UCSD-AML1 (cell line): ENCODE data around the gene NUP88.
A peak's percentile ranks its signal among the peaks of the same experiment; 100 is the strongest.
"Not testable (repeated sequence)": the region's sequence is repeated elsewhere in the genome, so short reads cannot be mapped to it uniquely, and the experiment has no call there.

ENCODE experiments used
- DNase-seq: peaks from one replicate; lab custom pipeline; 2025; ENCODE audit not compliant: unreplicated experiment; lab: John Stamatoyannopoulos, UW

The NUP88 gene

DNA sequence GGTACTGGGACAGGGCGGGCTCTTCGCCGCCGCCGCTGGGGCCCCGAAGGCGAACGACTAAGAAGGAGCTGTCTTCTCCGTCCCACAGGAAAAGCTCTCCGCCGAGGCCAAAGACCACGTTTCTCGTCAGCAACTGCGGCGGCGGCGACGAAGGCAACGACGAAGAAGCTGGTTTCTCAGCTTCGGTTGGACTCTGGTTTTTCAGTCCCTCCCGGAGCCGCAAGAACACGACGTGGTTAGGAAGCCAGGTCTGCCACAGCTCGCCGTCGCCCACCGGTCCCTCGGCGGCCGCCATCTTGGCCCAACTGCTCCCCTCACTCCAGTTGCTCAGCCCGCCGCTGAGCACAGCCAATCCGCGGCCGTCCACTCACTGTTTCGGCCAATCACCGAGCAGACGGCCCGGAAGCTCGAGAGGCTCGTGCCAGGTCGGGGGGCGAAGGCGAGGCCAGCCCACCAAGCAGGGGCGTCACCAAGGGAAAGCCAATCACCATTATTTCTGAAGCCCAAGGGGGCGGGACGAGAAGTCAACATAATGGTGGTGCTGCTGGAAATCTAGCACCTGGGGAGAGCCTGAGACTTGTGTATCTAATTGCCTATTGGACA, at the start of gene NUP88:
Gene NUP88, minus strand, starts transcription at position 307 of the 603 bp plus-strand sequence. Its CDS starts 12 bp downstream, at position 295.
- peak; percentile 97 for DNase-seq

- no peak for DNase-seq
Measured at GRCh38 chr17:5468075-5468473, 48.6 kb upstream of the NUP88 start.

- DNase-seq: no peak
Measured at GRCh38 chr17:5467416-5467815, 48.0 kb upstream of the NUP88 start.

DNA sequence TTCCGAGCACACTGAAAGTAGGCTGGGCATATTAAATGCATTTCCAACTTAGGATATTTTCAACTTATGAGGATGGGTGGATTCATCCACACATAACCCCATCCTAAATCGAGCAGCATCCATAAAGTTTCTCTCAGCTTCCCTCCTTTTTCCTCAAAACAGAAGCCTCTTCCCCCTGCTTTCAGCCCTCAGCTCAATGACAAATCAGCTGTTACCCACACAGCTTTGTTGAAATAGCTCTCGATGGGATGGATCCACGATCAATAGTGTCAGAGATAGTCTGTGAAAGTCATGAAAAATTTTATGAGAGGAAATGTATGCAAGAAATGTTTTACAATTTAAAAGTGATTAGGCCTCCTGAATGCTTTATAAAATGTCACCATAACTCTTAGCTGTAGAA, 46.8 kb upstream of the NUP88 start:
- DNase-seq: no peak

DNA sequence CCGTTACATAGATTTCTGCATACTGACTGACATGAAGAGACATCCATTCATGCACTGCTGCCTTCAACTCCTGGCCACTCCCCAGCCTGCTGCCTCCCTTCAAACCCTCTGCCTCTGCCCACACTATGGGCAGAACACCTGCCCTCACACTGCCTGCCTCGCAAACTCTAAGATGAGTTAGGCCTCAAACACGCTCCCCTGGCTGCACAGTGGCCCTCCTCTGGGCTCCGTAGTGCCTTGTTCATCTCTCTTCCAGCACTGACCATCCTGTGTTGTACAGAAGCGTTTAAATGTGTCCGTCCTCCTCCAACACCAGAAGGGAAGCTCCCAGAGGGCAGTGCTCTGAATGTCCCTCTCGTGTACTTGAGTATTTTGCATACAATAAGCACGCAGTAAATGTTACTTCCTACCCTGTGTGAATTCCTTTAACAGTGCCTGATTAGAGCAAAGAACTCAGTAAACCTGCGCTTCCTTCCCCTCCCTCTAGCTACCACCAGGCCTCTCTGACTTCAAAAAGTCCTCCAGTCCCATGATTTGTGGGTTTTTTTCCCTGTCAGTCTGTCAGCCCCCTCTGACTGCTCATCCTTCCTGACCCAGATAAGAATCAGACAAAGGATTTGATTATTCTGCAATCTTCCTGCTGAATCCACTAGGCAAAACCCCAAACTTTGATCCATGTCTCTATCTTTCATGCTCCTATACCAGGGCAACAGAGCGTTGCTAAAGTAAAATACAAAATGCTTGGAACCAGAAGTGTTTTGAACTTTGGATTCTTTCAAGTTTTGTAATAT, 45.5 kb upstream of the NUP88 start:
- DNase-seq: no peak

- no peak for DNase-seq
Measured at GRCh38 chr17:5446786-5447185, 27.3 kb upstream of the NUP88 start.

GRCh38 chr17:5444209-5444608, 24.7 kb upstream of the NUP88 start:
- no peak for DNase-seq

DNA sequence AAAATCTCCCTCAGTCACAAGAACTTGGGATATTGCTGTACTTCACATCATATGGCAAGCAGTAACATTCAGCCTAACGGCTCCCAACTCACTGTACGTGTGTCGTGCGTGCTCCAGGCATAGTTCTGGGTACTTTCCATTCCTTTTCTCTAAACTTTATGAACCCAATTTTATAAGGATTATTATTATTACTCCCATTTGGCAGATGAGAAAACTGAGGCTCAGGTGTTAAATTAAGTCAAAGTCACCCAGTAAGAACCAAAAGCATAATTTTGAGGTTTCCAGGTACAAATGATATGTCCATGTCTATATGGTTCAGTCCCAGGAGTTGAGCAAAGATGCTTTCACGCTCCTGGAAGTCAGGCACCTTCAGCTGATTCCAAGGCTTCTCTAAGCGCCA, 24.3 kb upstream of the NUP88 start:
- DNase-seq: no peak

GRCh38 chr17:5439446-5439764, 19.9 kb upstream of the NUP88 start:
- no peak for DNase-seq

GRCh38 chr17:5438716-5439445, 19.4 kb upstream of the NUP88 start, which contains the start of gene C1QBP:
C1QBP (minus strand) TSS chr17:5439155; CDS start chr17:5439073, 82 bp downstream.
- DNase-seq: peak; percentile 98

DNA sequence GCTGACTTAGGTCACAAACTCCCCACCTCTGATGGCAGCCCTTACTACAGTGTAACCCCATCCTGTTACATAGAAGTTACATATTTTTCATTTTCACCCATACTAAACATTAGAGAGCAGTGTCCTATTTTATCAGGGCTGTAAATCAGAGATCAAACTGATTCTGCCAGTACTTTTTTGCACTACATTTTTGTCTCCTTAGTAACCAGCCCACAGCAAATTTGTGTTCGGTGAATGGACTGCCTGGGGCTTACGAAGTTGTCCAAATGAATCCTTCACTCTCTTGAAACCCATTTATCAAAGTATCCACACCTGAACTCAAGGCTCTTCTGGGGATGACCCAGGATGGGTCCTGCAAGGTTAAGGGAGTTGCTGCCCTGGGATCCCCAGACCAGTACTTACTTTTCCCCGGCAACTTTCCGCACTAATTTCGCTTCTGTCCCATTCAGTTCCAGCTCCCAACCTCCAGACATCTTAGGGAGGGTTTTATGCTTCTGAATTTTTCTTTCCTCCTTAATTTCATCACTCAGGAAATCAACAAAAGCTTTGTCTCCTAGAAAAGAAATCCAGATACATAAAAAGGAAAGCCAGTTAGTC, 18.4 kb upstream of the NUP88 start:
- no peak for DNase-seq

DNA sequence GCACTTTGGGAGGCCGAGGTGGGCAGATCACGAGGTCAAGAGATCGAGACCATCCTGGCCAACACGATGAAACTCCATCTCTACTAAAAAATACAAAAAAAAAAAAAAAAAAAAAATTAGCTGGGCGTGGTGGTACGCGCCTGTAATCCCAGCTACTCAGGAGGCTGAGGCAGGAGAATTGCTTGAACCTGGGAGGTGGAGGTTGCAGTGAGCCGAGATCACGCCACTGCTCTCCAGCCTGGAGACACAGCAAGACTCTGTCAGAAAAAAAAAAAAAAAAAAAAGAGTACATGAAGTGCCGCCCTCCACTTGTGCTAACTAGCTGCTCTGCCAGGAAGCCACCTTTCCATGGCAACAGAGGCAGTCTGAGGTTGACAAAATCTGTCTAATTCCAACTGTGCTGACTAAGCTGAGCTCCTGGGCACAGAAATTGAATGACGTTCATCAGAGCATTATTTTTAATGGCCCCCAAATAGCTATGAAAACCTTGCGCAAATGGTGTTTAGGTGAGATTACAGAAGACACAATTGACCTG, 16.4 kb upstream of the NUP88 start:
- DNase-seq: not testable (repeated sequence)

DNA sequence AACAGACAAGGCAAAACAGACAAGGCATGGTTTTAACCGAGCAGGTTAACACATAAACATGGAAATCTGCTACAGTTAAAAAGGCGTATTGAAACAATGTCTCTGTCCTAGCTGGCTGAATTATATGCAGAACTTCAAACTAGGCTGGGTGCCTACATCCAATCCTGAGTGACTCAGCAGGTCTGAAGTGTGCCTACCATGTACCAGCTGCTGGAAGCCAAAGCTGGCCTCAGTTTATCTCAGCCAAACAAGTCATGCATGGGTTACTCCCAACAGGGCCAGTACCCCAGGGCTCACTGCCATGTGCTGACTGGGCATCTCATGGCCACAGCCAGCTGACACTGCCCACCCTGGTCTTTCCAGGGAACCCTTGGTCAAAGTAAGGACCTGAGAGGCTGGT, 15.5 kb upstream of the NUP88 start:
- no peak for DNase-seq

DNA sequence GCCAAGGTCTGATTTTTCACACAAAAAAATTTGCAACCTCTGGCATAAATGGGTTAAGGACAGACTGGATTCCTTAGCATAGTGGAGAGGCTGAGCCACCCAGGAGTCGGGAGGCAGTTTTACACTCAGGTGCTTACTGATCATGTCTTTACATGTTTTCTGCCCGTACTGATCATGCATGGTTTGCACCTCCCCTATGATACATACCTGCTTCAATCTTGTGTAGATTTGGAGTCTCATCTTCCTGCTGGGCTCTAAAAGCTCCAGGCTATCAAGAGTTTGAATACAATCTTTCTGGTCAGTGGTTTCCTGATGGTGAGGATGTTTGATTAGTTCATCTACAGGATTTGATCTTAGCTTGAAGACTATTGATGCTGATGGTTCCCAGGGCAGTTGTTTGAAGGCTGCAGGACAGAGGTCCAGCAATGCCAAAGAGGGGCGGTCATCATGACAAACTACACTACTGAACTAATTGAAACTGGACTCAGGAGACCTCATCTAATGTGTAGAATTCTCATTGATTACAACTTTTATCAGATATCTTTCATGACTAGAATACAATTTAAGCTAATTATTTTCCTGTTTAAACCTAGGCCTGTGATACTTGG, 12.6 kb upstream of the NUP88 start:
- no peak for DNase-seq

GRCh38 chr17:5431234-5431633, 11.8 kb upstream of the NUP88 start:
- not testable (repeated sequence) for DNase-seq

DNA sequence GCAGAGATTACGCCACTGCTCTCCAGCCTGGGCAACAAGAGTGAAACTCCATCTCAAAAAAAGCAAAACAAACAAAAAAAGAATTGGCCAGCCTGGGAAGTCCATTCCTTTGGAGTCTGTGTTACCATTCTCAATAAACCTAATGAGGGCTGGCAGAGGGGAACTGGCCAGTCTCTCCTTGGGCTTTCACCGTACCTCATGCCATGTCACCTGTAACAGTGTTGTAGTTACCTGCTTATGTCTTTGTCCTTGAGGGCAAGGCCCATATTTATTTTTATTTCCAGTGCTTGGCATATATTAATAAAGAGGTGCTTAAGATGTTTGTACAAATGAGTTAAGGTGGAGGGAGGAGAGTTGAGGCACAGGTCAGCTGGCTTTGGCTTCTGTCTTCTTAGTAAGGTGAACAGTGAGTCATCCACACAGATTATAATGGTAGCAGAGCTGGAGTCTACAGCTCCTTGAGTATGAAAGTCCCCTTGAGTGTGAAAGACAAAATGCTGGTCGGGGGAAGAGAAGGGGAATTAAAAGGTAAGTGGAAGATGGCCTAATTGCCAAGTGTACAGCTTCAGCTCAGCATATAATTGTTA, 11.0 kb upstream of the NUP88 start:
- no peak for DNase-seq

DNA sequence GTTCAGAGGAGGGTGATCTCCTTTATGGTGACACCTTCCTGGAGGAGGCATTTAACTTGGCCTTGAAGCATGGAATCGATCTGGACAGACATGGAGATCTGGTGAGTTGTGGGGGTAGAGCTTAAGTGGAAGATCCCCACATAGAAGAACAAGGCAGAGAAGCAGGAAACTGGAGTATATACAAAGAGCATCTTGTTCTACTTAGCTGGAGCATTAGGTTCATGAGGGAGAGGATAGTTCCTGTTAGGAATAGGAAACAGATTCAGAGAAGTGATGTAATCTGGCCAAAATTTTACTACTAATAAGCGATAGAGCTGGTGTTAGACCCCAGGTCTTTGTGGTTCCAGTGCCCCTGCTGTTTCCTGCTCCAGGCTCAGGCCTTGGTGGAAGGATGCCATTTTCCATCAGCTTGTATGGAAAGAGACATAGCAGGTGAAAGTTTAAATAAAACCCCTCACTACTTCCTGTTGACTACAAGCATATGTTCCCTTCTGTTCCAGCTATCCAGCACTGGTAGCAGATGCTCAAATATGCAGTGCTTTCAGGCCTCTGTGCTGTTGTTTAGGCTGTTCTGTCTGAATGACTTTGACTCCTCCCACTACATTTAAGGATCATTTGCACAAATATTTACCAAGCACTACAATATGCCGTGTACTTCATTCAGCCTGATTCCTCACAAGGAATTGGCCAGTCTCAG, 9.9 kb upstream of the NUP88 start:
- DNase-seq: no peak

- no peak for DNase-seq
Measured at GRCh38 chr17:5425826-5426225, 6.4 kb upstream of the NUP88 start.

DNA sequence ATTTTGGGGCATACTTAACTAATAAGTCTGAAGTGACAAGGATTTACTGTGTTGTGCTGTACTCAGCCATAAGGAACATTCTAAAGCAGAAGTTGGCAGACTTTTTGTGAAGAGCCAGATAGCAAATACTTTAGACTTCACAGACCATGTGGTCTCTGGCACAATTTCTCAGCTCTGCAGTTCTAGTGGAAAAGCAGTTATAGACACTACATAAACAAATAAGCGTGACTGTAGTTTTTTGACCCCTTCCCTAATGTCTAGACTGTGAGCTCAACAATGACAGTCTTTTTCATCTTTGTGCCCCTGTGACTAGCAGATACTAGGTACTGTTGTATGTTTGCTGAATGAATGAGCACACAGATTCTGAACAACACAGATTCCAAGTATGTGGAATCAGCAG, 5.4 kb upstream of the NUP88 start:
- DNase-seq: no peak

GRCh38 chr17:5422505-5422904, 3.0 kb upstream of the NUP88 start:
- no peak for DNase-seq
